ENCODE data around the gene CLDN24. TPM values are rescaled to one million over a fixed set of nuclear protein-coding genes. Genes with fewer than 3 reads are reported as not detected.

The CLDN24 gene
- total RNA-seq, 6 donors from 2014 or later = not detected

GRCh38 chr4:183289688-183290087 lies 32.5 kb downstream of the CLDN24 start:
- H3K4me1 ChIP-seq = no peaks in the 10 kb centered on the region
- H3K27me3 ChIP-seq = no peaks in the 10 kb centered on the region
- 91 to 92% methylated on average over 5 of the region's 5 CpGs for WGBS, 2 donors
- H3K9me3 ChIP-seq = no peaks in the 10 kb centered on the region
- no peak overlapping the region for H3K27ac ChIP-seq
- no peak for TF ChIP-seq POLR2A (IDR thresholded peaks at IDR 0.05)
- H3K4me3 ChIP-seq = no peak overlapping the region
- DNase-seq (peak in 1 of 2 donors; percentile 82), ATAC-seq (ENCODE audit: low FRiP score in 2 of 2) (no peak)
- peaks cover 3 to 72% (median 20%) of the 10 kb centered on the region in 4 donors for H3K36me3 ChIP-seq

GRCh38 chr4:183288955-183289354 lies 33.3 kb downstream of the CLDN24 start:
- H3K27ac ChIP-seq = no peak overlapping the region
- H3K4me1 ChIP-seq = no peaks in the 10 kb centered on the region
- ATAC-seq (ENCODE audit: low FRiP score in 2 of 2) (no peak), DNase-seq (no peak)
- TF ChIP-seq CTCF (IDR thresholded peaks at IDR 0.05) = no peak
- peaks cover 3 to 79% (median 25%) of the 10 kb centered on the region in 4 donors for H3K36me3 ChIP-seq
- no peaks in the 10 kb centered on the region for H3K27me3 ChIP-seq
- no peak overlapping the region for H3K4me3 ChIP-seq
- H3K9me3 ChIP-seq = no peaks in the 10 kb centered on the region
- WGBS, 2 donors = 90 to 91% methylated on average over 2 of the region's 2 CpGs

- DNase-seq (no peak), ATAC-seq (ENCODE audit: low FRiP score in 2 of 2) (no peak)
- Histone ChIP-seq H3K4me1 (no peaks in the 10 kb centered on the region), H3K36me3 (peaks cover 3 to 88% (median 27%) of the 10 kb centered on the region in 4 donors), H3K27ac (no peak overlapping the region), H3K9me3 (no peaks in the 10 kb centered on the region), H3K27me3 (no peaks in the 10 kb centered on the region), H3K4me3 (no peak overlapping the region)
- 71 to 81% methylated on average over 6 of the region's 6 CpGs for WGBS, 2 donors
- TF ChIP-seq EP300 (IDR thresholded peaks at IDR 0.05) (no peak), POLR2A (IDR thresholded peaks at IDR 0.05) (no peak), POLR2AphosphoS5 (IDR thresholded peaks at IDR 0.05) (no peak), CTCF (IDR thresholded peaks at IDR 0.05) (no peak)
Observed at GRCh38 chr4:183287677-183288076, 34.5 kb downstream of the CLDN24 start.

GRCh38 chr4:183287309-183287659 lies 34.9 kb downstream of the CLDN24 start:
- ATAC-seq (ENCODE audit: low FRiP score in 2 of 2) = no peak
- DNase-seq = no peak
- no peaks in the 10 kb centered on the region for H3K4me1 ChIP-seq
- 62 to 77% methylated on average over 2 of the region's 2 CpGs for WGBS, 2 donors
- H3K9me3 ChIP-seq = no peaks in the 10 kb centered on the region
- no peaks in the 10 kb centered on the region for H3K27me3 ChIP-seq
- TF ChIP-seq CTCF (IDR thresholded peaks at IDR 0.05) (no peak), POLR2A (IDR thresholded peaks at IDR 0.05) (no peak), POLR2AphosphoS5 (IDR thresholded peaks at IDR 0.05) (no peak), EP300 (IDR thresholded peaks at IDR 0.05) (no peak)
- no peak overlapping the region for H3K27ac ChIP-seq
- H3K36me3 ChIP-seq = peaks cover 3 to 87% (median 28%) of the 10 kb centered on the region in 4 donors
- H3K4me3 ChIP-seq = no peak overlapping the region

- DNase-seq = no peak
- Histone ChIP-seq H3K27me3 (no peaks in the 10 kb centered on the region), H3K36me3 (peaks cover 3 to 82% (median 28%) of the 10 kb centered on the region in 4 donors), H3K4me1 (no peaks in the 10 kb centered on the region), H3K27ac (no peak overlapping the region), H3K4me3 (no peak overlapping the region), H3K9me3 (no peaks in the 10 kb centered on the region)
- 93 to 95% methylated on average over 11 of the region's 11 CpGs for WGBS, 2 donors
- ATAC-seq (ENCODE audit: low FRiP score in 2 of 2) = no peak
- TF ChIP-seq POLR2A (IDR thresholded peaks at IDR 0.05) (no peak), POLR2AphosphoS5 (IDR thresholded peaks at IDR 0.05) (no peak), CTCF (IDR thresholded peaks at IDR 0.05) (no peak), EP300 (IDR thresholded peaks at IDR 0.05) (no peak)
Observed at GRCh38 chr4:183286590-183287308, 35.5 kb downstream of the CLDN24 start.

Data from upper lobe of left lung (tissue), 6 donors.